ENCODE data around the gene PCNX1.
"Not testable (repeated sequence)": the region's sequence is repeated elsewhere in the genome, so short reads cannot be mapped to it uniquely, and the experiment has no call there.

The PCNX1 gene

DNA sequence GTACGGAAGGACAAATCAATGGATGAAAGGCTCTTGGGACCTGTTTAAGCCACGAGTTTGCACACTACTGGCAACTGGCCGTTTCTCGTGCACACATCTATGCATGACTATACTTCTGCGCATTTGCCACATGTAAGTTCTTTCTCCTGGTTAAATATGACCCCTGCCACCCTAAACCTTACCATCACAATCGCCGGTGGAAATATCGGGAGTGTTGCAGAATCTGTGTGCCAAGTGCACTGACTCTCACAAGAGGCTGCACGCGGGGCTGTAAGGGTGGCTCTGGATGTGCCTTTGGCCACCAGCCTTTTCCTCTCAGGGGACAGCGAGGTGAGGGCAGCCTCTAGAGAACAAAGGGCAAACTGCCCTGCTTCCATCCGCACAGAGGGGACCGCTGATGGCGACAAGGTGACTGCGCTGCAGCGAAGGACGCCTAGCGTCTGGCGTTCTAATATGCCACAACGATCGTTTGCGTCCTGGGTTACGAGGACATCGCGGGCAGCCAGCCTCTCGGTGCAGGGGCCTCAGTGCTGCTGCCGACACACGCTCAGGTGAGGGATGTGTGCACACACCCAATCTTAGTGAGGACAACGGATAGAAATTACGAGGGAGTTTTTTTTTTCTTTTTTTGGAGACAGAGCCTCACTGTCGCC lies 232.2 kb downstream of the PCNX1 start:
- Histone ChIP-seq H3K27me3 (ENCODE audit: control insufficient read depth in 5 of 5, insufficient read depth in 4 of 5, low read length in 5 of 5) (no peaks in the 10 kb centered on the region), H3K36me3 (ENCODE audit: control insufficient read depth in 5 of 5, insufficient read depth in 5 of 5, low read length in 5 of 5) (no peaks in the 10 kb centered on the region), H3K9me3 (ENCODE audit: control insufficient read depth in 5 of 5, low read length in 5 of 5) (peaks cover 0 to 8% (median 0%) of the 10 kb centered on the region in 5 donors), H3K4me1 (ENCODE audit: control insufficient read depth in 5 of 5, insufficient read depth in 5 of 5, low read length in 5 of 5) (peaks cover 0 to 13% (median 8%) of the 10 kb centered on the region in 5 donors), H3K27ac (ENCODE audit: low read depth, low read length) (no peak overlapping the region), H3K4me3 (ENCODE audit: low read depth in 1 of 5, low read length in 5 of 5) (peak overlapping the region in 3 of 5 donors; percentile 11 to 32 (median 23)), H3K9ac (ENCODE audit: low read length in 5 of 5) (no peak overlapping the region)

DNA sequence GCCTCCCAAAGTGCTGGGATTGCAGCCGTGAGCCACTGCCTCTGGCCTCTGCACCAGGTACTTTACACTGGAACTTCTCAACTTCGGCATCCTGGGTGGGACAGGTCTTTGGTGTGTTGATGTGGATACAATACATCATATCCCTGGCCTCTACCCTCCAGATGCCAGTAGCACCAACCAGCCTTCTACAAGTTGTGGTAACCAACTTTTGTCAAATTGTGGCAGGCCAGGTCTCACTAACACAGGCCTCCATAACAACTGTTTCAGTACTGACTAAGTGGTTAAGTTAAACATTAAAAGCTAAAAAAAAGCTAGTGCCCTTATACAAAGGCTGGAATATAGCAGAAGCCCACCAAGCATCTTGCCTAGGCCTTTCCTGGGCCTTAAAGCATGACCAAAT lies 232.9 kb downstream of the PCNX1 start:
- H3K27ac ChIP-seq (ENCODE audit: low read depth, low read length) = no peak overlapping the region
- H3K9ac ChIP-seq (ENCODE audit: low read length in 5 of 5) = no peak overlapping the region
- H3K9me3 ChIP-seq (ENCODE audit: control insufficient read depth in 5 of 5, low read length in 5 of 5) = peaks cover 0 to 8% (median 0%) of the 10 kb centered on the region in 5 donors
- no peaks in the 10 kb centered on the region for H3K36me3 ChIP-seq (ENCODE audit: control insufficient read depth in 5 of 5, insufficient read depth in 5 of 5, low read length in 5 of 5)
- H3K4me1 ChIP-seq (ENCODE audit: control insufficient read depth in 5 of 5, insufficient read depth in 5 of 5, low read length in 5 of 5) = peaks cover 0 to 13% (median 8%) of the 10 kb centered on the region in 5 donors
- no peaks in the 10 kb centered on the region for H3K27me3 ChIP-seq (ENCODE audit: control insufficient read depth in 5 of 5, insufficient read depth in 4 of 5, low read length in 5 of 5)
- no peak overlapping the region for H3K4me3 ChIP-seq (ENCODE audit: low read depth in 1 of 5, low read length in 5 of 5)

DNA sequence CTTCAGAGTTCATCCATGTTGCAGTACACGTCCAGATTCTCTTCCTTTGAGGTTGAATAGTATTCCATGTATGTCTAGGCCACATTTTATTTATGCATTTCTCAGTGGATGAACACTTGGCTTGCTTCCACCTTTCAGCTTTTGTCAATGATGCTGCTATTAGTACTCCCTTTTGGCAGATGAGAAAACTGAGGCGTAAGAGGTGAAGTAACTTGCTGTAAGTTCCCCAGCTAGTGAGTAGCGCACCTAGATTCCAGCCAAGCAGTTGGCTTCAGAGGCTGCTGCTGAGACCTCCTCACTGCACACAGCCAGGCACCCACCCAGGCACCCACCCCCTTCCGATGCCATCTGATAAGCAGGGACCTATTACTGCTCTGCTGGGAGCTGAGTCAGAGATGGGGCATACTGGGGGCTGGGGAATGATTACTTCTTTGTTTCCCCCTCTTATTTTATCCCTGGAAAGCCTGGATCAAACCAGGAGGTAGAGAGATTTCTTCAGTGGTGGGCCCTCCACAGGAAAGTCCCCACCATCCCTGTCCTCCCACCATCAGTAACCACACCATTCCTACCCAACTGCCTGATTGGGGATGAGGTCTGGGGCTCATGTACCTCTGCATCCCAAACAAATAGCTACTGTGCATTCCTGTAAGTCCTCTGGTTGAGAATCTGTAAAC lies 234.6 kb downstream of the PCNX1 start:
- no peaks in the 10 kb centered on the region for H3K27me3 ChIP-seq (ENCODE audit: control insufficient read depth in 5 of 5, insufficient read depth in 4 of 5, low read length in 5 of 5)
- H3K36me3 ChIP-seq (ENCODE audit: control insufficient read depth in 5 of 5, insufficient read depth in 5 of 5, low read length in 5 of 5) = no peaks in the 10 kb centered on the region
- no peak overlapping the region for H3K9ac ChIP-seq (ENCODE audit: low read length in 5 of 5)
- peaks cover 0 to 13% (median 8%) of the 10 kb centered on the region in 5 donors for H3K4me1 ChIP-seq (ENCODE audit: control insufficient read depth in 5 of 5, insufficient read depth in 5 of 5, low read length in 5 of 5)
- peaks cover 0 to 3% (median 0%) of the 10 kb centered on the region in 5 donors for H3K9me3 ChIP-seq (ENCODE audit: control insufficient read depth in 5 of 5, low read length in 5 of 5)
- H3K27ac ChIP-seq (ENCODE audit: low read depth, low read length) = no peak overlapping the region
- no peak overlapping the region for H3K4me3 ChIP-seq (ENCODE audit: low read depth in 1 of 5, low read length in 5 of 5)

DNA sequence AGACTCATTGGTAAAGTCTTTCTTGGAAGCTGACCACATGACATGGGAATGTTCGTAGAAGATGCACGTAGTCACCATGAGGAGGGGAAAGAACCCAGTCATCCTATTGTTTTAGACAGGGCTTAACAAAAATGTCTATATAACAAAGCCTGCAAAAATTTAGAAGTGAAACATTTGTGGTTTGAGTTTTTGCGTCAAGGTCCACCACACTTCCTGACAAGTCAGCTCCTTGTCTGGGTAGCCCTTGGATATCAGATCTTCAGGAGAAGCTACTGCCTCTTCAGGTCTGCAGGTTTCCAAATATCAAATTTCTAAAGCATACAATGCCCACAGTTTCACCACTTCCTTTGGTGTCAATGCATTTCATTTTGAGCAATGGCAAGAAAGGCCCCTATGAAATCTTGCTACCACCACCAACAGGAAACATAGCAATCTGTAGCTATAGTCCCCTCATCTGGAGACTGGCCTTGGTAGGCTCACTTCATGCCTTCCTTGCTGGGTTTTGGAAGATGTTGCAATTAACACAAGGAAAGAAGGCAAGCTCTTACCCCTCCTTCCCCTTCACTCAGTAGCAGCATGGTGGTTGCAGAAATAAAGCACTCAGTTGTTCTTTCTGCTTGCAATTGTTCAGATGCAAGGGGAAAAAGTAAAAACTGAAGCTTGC lies 235.2 kb downstream of the PCNX1 start:
- Histone ChIP-seq H3K36me3 (ENCODE audit: control insufficient read depth in 5 of 5, insufficient read depth in 5 of 5, low read length in 5 of 5) (no peaks in the 10 kb centered on the region), H3K9ac (ENCODE audit: low read length in 5 of 5) (no peak overlapping the region), H3K27ac (ENCODE audit: low read depth, low read length) (no peak overlapping the region), H3K9me3 (ENCODE audit: control insufficient read depth in 5 of 5, low read length in 5 of 5) (no peaks in the 10 kb centered on the region), H3K4me1 (ENCODE audit: control insufficient read depth in 5 of 5, insufficient read depth in 5 of 5, low read length in 5 of 5) (peaks cover 0 to 13% (median 8%) of the 10 kb centered on the region in 5 donors), H3K27me3 (ENCODE audit: control insufficient read depth in 5 of 5, insufficient read depth in 4 of 5, low read length in 5 of 5) (no peaks in the 10 kb centered on the region), H3K4me3 (ENCODE audit: low read depth in 1 of 5, low read length in 5 of 5) (no peak overlapping the region)

DNA sequence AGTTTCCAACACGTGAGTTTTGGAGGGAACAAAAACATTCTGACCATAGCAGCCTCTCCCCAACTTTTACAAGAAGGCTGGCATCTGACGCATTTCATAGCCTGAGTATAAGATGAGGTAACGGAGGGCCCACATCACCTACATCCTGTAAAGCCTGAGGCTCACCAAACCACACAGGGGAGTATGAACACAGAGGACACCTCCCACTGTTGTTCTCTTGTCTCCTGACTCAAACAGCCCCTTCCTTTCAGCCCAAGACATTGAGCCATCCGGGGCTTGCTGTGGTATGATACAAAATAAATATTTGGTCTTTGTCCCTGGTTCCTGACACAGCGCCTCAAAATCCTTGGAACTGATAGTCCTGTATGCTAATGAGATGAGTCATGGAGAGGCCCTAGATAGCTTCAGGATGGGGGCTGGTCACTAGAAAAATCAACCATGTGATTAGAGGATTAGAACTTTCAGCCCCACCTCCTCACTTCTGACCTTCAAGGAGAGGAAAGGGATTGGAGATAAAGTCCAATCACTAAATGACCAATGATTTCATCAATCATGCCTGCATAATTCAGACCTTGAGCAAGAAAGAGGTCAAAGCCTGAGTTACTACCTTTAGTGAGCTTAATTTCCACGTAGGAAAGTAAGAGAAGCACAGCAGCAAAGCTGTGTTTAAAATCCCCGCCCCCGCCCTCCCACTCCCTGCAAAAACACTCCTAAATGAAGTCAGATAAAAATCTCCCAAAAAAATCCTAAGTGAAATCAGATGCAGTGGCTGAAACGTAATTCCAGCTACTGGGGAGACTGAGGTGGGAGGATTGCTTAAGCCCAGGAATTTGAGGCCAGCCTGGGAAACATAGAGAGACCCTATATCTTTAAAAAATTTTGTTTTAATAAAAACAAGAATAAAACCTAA lies 236.4 kb downstream of the PCNX1 start:
- H3K27ac ChIP-seq (ENCODE audit: low read depth, low read length) = no peak overlapping the region

DNA sequence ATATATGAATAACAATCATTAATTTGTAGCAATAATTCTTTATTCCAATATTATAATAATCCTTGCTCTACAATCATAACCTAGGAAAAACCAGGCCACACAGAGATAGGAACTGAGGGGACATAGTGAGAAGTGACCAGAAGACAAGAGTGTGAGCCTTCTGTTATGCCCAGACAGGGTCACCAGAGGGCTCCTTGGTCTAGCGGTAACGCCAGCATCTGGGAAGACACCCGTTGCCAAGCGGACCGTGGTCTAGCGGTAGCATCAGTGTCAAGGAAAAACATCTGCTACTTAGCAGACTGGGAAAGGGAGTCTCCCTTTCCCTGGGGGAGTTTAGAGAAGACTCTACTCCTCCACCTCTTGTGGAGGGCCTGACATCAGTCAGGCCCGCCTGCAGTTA lies 240.1 kb downstream of the PCNX1 start:
- H3K9ac ChIP-seq (ENCODE audit: low read length in 5 of 5); H3K27ac ChIP-seq (ENCODE audit: low read depth, low read length); H3K36me3 ChIP-seq (ENCODE audit: control insufficient read depth in 5 of 5, insufficient read depth in 5 of 5, low read length in 5 of 5); H3K4me1 ChIP-seq (ENCODE audit: control insufficient read depth in 5 of 5, insufficient read depth in 5 of 5, low read length in 5 of 5); H3K27me3 ChIP-seq (ENCODE audit: control insufficient read depth in 5 of 5, insufficient read depth in 4 of 5, low read length in 5 of 5); H3K4me3 ChIP-seq (ENCODE audit: low read depth in 1 of 5, low read length in 5 of 5): not testable (repeated sequence)
- H3K9me3 ChIP-seq (ENCODE audit: control insufficient read depth in 5 of 5, low read length in 5 of 5) = peaks cover 4 to 16% (median 10%) of the 10 kb centered on the region in 5 donors

More for the DNA sequence above, 236.4 kb downstream of the PCNX1 start:
- Histone ChIP-seq H3K4me3 (ENCODE audit: low read depth in 1 of 5, low read length in 5 of 5) (no peak overlapping the region), H3K27me3 (ENCODE audit: control insufficient read depth in 5 of 5, insufficient read depth in 4 of 5, low read length in 5 of 5) (no peaks in the 10 kb centered on the region), H3K4me1 (ENCODE audit: control insufficient read depth in 5 of 5, insufficient read depth in 5 of 5, low read length in 5 of 5) (peaks cover 0 to 13% (median 8%) of the 10 kb centered on the region in 5 donors), H3K36me3 (ENCODE audit: control insufficient read depth in 5 of 5, insufficient read depth in 5 of 5, low read length in 5 of 5) (no peaks in the 10 kb centered on the region), H3K9me3 (ENCODE audit: control insufficient read depth in 5 of 5, low read length in 5 of 5) (no peaks in the 10 kb centered on the region), H3K9ac (ENCODE audit: low read length in 5 of 5) (no peak overlapping the region)

DNA sequence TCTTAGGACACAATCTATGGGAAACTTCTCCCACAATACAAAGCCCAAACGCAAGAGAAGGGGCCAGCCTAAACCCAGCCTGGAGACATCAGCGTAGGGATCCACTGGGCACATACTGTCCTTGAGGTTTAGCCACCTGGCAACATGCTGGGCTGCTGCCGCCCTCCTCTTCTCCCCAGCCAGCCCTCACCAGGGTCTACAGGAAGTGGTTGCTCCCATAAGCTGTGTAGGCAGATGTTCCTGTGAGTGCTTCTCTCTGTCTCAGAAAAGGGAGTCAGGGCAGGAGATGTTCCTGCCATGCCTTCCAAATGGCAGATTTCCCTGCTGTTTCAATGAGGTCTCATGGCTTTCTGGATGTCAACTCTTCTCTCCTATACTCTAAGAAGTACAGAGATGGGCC lies 241.4 kb downstream of the PCNX1 start:
- peaks cover 0 to 2% (median 0%) of the 10 kb centered on the region in 5 donors for H3K4me1 ChIP-seq (ENCODE audit: control insufficient read depth in 5 of 5, insufficient read depth in 5 of 5, low read length in 5 of 5)
- H3K4me3 ChIP-seq (ENCODE audit: low read depth in 1 of 5, low read length in 5 of 5) = no peak overlapping the region
- no peaks in the 10 kb centered on the region for H3K27me3 ChIP-seq (ENCODE audit: control insufficient read depth in 5 of 5, insufficient read depth in 4 of 5, low read length in 5 of 5)
- H3K36me3 ChIP-seq (ENCODE audit: control insufficient read depth in 5 of 5, insufficient read depth in 5 of 5, low read length in 5 of 5) = no peaks in the 10 kb centered on the region
- no peak overlapping the region for H3K27ac ChIP-seq (ENCODE audit: low read depth, low read length)
- H3K9ac ChIP-seq (ENCODE audit: low read length in 5 of 5) = no peak overlapping the region
- H3K9me3 ChIP-seq (ENCODE audit: control insufficient read depth in 5 of 5, low read length in 5 of 5) = peaks cover 4 to 16% (median 10%) of the 10 kb centered on the region in 5 donors

DNA sequence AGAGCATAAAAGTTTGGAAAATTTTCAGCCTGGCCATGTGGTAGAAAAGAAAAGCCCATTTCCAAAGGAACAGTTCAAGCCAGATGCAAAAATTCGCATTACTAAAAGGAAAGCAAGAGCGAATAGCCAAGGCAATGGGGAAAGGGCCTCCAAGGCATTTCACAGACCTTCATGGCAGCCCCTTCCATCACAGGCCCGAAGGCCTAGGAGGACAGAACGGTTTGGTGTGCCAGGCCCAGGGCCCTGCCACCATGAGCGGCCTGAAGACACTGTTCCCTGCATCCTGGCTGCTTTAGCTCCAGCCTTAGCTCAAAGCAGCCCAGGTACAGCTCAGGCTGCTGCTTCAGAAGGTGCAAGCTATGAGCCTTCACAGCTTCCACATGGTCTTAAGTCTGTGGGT lies 243.5 kb downstream of the PCNX1 start:
- H3K9me3 ChIP-seq (ENCODE audit: control insufficient read depth in 5 of 5, low read length in 5 of 5) = peaks cover 4 to 16% (median 10%) of the 10 kb centered on the region in 5 donors
- H3K9ac ChIP-seq (ENCODE audit: low read length in 5 of 5) = no peak overlapping the region
- H3K4me3 ChIP-seq (ENCODE audit: low read depth in 1 of 5, low read length in 5 of 5) = peak overlapping the region in 1 of 5 donors; percentile 25
- peaks cover 0 to 2% (median 0%) of the 10 kb centered on the region in 5 donors for H3K27me3 ChIP-seq (ENCODE audit: control insufficient read depth in 5 of 5, insufficient read depth in 4 of 5, low read length in 5 of 5)
- no peaks in the 10 kb centered on the region for H3K36me3 ChIP-seq (ENCODE audit: control insufficient read depth in 5 of 5, insufficient read depth in 5 of 5, low read length in 5 of 5)
- H3K4me1 ChIP-seq (ENCODE audit: control insufficient read depth in 5 of 5, insufficient read depth in 5 of 5, low read length in 5 of 5) = no peaks in the 10 kb centered on the region
- H3K27ac ChIP-seq (ENCODE audit: low read depth, low read length) = no peak overlapping the region

DNA sequence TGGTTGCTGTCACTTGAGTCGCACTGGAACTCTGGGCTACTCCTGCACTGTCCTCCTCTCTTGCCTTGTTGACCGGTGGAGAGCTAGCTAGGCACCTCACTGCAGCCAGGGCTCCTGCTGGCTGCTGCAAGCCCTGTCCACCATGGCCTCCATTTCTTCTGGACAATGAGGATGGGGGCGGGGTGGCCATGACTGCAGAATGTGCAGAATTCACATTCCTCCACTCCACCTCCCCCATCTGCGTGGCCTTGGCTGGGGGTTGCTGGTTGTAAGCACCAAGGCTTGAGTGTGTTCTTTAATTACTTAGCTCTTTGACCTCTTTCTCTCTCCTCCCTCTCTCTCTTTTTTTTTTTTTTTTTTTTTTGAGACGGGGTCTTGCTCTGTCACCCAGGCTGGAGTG lies 248.5 kb downstream of the PCNX1 start:
- no peak overlapping the region for H3K9ac ChIP-seq (ENCODE audit: low read length in 5 of 5)
- peaks cover 0 to 2% (median 0%) of the 10 kb centered on the region in 5 donors for H3K27me3 ChIP-seq (ENCODE audit: control insufficient read depth in 5 of 5, insufficient read depth in 4 of 5, low read length in 5 of 5)
- H3K9me3 ChIP-seq (ENCODE audit: control insufficient read depth in 5 of 5, low read length in 5 of 5) = peaks cover 4 to 8% (median 7%) of the 10 kb centered on the region in 5 donors
- H3K27ac ChIP-seq (ENCODE audit: low read depth, low read length) = no peak overlapping the region
- no peak overlapping the region for H3K4me3 ChIP-seq (ENCODE audit: low read depth in 1 of 5, low read length in 5 of 5)
- H3K36me3 ChIP-seq (ENCODE audit: control insufficient read depth in 5 of 5, insufficient read depth in 5 of 5, low read length in 5 of 5) = no peaks in the 10 kb centered on the region
- H3K4me1 ChIP-seq (ENCODE audit: control insufficient read depth in 5 of 5, insufficient read depth in 5 of 5, low read length in 5 of 5) = no peaks in the 10 kb centered on the region

All from subcutaneous abdominal adipose tissue (tissue), 5 donors.